Erythroblast (primary cell): ENCODE measurements around the gene DHDH.

Source experiments
- GATA1 ChIP-seq: IDR thresholded peaks from 2 replicates; pipeline ENCODE4 v1.6.1; 2011; ENCODE audit warnings: low read depth, mild to moderate bottlenecking, control low read depth, low read length, moderate library complexity
- POLR2A ChIP-seq: IDR thresholded peaks from 2 replicates; pipeline ENCODE4 v1.6.1; 2011; ENCODE audit warnings: mild to moderate bottlenecking, low read length

DNA sequence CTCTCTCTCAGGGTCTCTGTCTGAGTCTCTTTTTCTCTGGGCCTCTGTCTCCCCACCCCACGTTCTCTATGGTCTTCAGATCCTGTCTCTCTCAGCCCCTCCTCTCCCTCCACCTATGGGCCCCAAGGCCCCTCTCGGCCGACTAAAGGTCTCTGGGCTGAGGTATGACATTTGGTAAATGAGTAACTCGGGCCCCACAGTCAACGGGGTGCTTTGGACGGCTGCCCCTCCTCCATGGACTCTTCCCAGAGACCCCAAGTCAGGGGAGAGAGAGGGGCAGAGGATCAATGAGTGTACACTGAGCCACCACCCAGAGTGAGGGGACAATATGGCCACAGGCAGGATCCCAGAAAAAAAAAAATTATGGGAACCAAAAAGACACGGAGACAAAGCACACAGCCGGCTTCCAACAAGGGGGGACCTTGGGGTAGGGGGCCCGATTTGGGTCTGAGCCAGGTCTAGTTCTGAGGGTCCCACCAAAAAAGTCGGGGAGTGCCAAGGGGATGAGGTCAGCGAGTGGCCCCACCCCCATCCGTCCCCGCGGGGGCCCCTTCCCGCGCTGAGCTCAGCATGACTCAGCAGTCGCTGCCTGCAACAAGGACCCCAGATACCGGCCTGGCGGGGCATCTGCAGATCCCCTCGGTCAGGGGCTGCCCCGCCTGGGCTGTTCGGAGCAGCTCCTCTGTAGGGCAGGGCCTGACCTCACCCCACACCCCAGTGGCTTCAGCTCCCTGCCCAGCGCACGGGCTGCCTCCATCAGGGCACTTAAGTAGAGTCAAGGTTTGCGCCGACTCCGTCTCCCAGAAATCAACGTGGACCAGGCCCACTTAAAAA is 30.1 kb downstream of the DHDH start:
- TF ChIP-seq POLR2A: peak; percentile 87
- no peak for TF ChIP-seq GATA1
